Astrocyte of the spinal cord (primary cell): Measurements from ENCODE around the gene SHROOM3.
A peak's percentile ranks its signal among the peaks of the same experiment; 100 is the strongest.

Source experiments
- DNase-seq: peaks from one replicate; pipeline ENCODE4 v3.0.0; 2011; ENCODE audit warnings: low read depth, low spot score
- H3K4me3 ChIP-seq: 2 replicates; pipeline ENCODE4 v1.5.1; 2011; ENCODE audit warnings: low read depth, mild to moderate bottlenecking, low read length, moderate library complexity
- in situ Hi-C: cut with HindIII; loops from 2 replicates; pipeline ENCODE4 v1.10.0; 2017; ENCODE audit warnings: low sequenced_read_pairs
- TF ChIP-seq, protein P1 (sequence below): IDR thresholded peaks from 2 replicates; pipeline ENCODE4 v1.5.1; 2012; ENCODE audit warnings: low read depth, mild to moderate bottlenecking, low read length, inconsistent platforms

The SHROOM3 gene

DNA sequence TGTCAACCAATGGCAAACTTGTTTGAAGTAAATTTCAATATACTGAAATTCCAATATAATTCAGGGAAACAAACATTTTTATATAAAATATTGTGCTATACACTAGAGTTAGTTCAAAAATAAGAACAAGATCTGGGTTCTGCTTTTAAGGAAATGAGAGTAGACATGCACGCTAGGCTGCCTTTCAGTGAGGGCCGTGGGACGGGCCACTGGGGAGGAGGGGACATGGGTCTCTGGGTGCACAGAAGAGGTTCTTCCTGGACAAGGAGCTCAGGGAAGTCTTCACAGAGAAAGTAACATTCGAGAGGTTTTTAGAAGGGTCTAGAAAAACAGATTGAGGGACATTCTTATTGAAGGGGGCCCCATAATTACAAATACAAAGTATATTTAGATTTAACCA is 64.4 kb downstream of the SHROOM3 start:
- TF ChIP-seq, protein P1, sequence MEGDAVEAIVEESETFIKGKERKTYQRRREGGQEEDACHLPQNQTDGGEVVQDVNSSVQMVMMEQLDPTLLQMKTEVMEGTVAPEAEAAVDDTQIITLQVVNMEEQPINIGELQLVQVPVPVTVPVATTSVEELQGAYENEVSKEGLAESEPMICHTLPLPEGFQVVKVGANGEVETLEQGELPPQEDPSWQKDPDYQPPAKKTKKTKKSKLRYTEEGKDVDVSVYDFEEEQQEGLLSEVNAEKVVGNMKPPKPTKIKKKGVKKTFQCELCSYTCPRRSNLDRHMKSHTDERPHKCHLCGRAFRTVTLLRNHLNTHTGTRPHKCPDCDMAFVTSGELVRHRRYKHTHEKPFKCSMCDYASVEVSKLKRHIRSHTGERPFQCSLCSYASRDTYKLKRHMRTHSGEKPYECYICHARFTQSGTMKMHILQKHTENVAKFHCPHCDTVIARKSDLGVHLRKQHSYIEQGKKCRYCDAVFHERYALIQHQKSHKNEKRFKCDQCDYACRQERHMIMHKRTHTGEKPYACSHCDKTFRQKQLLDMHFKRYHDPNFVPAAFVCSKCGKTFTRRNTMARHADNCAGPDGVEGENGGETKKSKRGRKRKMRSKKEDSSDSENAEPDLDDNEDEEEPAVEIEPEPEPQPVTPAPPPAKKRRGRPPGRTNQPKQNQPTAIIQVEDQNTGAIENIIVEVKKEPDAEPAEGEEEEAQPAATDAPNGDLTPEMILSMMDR: no peak
- H3K4me3 ChIP-seq: no peak overlapping the region
- no peak for DNase-seq
- in situ Hi-C loops: no loop called here

DNA sequence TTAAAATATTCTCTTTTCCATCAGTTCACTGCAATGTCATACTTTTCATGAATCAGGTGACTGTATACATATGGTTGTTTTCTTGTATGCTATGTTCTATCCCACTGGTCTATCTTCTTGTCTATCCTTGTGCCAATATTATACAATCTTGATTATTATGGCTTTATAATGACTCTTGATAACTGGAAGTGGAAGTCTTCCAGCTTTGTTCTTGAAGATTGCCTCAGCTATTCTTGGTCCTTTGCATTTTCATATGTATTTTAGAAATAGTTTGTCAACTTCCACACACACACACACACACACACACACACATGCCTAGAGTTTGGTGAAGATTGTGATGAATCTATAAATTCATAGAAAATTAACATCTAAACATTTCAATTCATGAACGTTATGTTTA is 67.9 kb downstream of the SHROOM3 start:
- no peak overlapping the region for H3K4me3 ChIP-seq
- in situ Hi-C loops: no loop called here
- DNase-seq: no peak
- TF ChIP-seq, protein P1: no peak

DNA sequence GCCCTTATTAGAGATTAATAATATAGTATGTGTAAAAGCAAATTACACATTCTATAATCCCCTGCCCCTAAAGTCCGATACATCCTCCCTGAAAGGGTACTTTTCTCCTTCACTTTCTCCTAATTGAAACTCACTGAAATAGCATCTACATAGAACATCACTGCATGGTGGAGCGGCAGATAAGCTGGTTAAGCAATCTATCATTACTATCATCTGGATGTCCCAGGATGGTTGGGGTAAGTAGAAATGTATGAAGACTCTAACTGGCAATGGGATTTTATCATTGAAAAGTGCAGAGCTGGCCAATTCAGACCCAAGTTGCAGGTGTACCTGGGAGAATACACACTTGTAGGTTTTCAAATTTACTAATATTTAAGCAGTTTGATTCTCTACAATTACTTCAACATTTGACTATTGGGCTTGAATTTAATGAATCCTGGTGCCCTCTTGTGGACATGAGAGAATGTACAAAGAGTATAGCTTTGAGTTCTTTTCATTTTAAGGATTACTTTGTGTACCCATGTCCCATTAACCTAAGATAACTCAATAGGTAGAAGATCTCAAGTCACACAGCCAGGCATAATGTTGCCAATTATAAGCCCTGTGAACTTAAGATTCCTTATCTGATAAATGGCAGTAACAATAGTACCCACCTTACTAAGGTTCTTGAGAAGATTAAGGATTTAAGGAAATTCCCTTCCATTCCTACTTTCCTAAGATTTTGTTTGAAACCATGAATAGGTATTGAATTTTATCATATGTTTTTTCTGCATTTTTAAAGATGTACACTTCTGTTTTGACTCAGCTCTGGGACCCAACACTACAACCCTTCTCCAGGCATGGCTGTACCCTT is 69.8 kb downstream of the SHROOM3 start:
- TF ChIP-seq, protein P1: peak; percentile 56
- H3K4me3 ChIP-seq: no peak overlapping the region
- peak; percentile 65 for DNase-seq
- in situ Hi-C loops: no loop called here

DNA sequence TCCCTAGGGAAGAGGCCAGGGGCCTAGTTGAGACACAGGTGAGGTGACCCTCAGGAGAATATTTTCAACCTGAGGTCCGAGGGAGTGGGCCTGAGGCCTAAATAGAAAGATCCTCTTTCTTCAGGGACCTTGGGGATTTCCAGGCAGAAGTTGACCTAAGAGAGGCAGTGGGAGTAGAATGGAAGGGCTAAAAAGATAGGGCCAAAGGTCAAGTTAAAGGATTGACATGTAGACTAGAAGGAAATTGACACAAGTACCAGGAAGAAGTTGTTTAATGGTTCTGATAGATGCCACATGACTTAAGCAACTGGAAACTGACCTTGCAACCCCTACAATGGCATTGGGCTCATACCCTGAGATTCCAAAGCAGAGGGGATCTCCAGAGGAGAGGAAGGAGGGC is 76.9 kb downstream of the SHROOM3 start:
- in situ Hi-C loops: no loop called here
- TF ChIP-seq, protein P1: no peak
- DNase-seq: no peak
- H3K4me3 ChIP-seq: no peak overlapping the region

DNA sequence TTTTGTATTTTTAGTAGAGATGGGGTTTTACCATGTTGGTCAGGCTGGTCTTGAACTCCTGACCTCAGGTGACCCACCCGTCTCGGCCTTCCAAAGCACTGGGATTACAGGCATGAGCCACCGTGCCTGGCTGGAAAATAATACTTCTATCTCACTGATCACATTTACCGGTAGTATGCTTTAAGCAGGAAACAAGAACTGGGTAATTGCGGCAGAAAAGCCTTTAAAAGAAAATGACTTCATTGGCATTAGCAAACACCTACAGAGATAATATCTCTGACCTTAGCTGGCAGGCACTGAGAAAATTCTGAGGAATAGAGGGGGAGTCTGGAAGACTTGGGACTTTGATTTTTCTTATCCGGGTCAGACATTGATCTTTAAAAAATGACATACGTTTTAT is 78.5 kb downstream of the SHROOM3 start:
- in situ Hi-C loops: no loop called here
- no peak overlapping the region for H3K4me3 ChIP-seq
- TF ChIP-seq, protein P1: no peak
- DNase-seq: no peak

DNA sequence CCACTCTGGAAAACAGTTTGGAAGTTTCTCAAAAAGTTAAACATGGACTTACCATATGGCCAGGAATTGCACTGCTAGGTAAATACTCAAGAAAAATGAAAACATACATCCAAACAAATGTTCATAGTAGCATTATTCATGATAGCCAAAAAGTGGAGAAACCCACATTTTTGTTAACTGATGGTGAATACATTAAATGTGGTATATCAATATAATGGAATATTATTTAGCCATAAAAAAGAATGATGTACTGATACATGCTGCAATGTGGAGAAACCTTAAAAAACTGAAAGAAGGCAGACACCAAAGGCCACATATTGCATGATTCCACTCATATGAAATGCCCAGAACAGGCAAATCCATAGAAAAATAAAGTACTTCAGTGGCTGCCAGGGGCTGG is 79.1 kb downstream of the SHROOM3 start:
- DNase-seq: no peak
- in situ Hi-C loops: no loop called here
- TF ChIP-seq, protein P1: no peak
- no peak overlapping the region for H3K4me3 ChIP-seq
